ENCODE data around the gene GATA5. TPM values are rescaled to one million over a fixed set of nuclear protein-coding genes. Genes with fewer than 3 reads are reported as not detected.

GATA5 gene
- total RNA-seq, 2 experiments from 2014 or later, result not detected

DNA sequence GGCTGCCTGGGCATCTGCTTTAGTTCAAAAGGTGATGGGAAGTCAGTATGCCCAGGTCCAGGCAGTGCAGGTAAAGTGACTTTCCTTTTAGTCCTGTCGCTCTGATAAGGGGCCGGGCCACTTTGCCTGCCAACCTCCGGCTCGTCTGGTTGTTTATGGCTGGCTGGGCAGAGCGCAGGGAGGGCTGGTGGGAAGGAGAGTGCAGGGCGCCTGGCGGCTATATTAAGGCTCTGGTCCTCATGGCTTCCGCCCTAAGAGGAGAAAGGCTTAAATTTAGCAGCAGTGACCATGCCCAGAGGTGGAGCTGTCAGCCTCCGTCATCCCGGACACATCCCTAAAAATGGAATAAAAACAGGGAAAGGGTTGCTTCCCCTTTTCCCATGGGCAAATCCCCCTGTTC, 14.6 kb downstream of the GATA5 start:
- POLR2A ChIA-PET, result no interaction called here
- no peaks in the 10 kb centered on the region for H3K36me3 Mint-ChIP-seq (ENCODE audit: low read depth)
- ATAC-seq, result no peak
- no peak for TF ChIP-seq CTCF (IDR thresholded peaks at IDR 0.05)
- CTCF ChIA-PET, result no interaction called here
- H3K27me3 Mint-ChIP-seq, result peaks cover 2% of the 10 kb centered on the region
- H3K4me3 Mint-ChIP-seq, result no peak overlapping the region
- DNase-seq, result no peak
- H3K4me1 Mint-ChIP-seq (ENCODE audit: low read depth), result no peaks in the 10 kb centered on the region
- H3K9me3 Mint-ChIP-seq, result no peaks in the 10 kb centered on the region
- intact Hi-C loops (cut with micrococcal nuclease), result no loop called here
- H3K27ac Mint-ChIP-seq, result no peak overlapping the region

DNA sequence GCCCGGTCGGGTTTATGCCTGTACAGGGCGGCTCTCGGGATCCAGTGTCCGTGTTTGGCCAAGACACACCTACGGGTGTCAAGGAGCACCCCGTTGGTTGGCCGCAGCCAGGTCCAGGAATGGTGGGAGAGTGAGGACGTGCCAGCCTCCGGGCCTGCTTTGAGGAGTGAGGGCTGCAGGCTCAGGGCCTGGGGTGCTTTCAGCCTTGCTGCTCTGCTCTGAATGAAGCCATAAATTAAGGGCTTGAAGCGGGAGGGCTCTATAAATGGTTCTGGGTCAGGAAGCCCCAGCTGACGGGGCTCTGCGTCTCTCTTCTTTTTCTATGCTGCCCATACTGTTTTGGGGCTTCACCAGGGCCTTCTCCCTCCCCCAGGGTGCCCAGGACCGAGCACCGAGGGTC, 15.1 kb downstream of the GATA5 start:
- DNase-seq (no peak), ATAC-seq (no peak)
- intact Hi-C loops (cut with micrococcal nuclease), result no loop called here
- Mint-ChIP-seq H3K4me1 (ENCODE audit: low read depth) (no peaks in the 10 kb centered on the region), H3K36me3 (ENCODE audit: low read depth) (no peaks in the 10 kb centered on the region), H3K4me3 (no peak overlapping the region), H3K27ac (no peak overlapping the region), H3K9me3 (no peaks in the 10 kb centered on the region), H3K27me3 (peaks cover 3% of the 10 kb centered on the region)
- TF ChIP-seq CTCF (IDR thresholded peaks at IDR 0.05), result no peak
- CTCF ChIA-PET, result no interaction called here
- POLR2A ChIA-PET, result no interaction called here

- Mint-ChIP-seq H3K27ac (no peak overlapping the region), H3K27me3 (peaks cover 5% of the 10 kb centered on the region), H3K36me3 (ENCODE audit: low read depth) (no peaks in the 10 kb centered on the region), H3K4me3 (no peak overlapping the region), H3K9me3 (no peaks in the 10 kb centered on the region), H3K4me1 (ENCODE audit: low read depth) (no peaks in the 10 kb centered on the region)
- intact Hi-C loops (cut with micrococcal nuclease), result no loop called here
- CTCF ChIA-PET, result no interaction called here
- POLR2A ChIA-PET, result no interaction called here
- no peak for TF ChIP-seq CTCF (IDR thresholded peaks at IDR 0.05)
- ATAC-seq, result no peak
- DNase-seq, result no peak
Measured at GRCh38 chr20:62459488-62459887, 16.3 kb downstream of the GATA5 start.

DNA sequence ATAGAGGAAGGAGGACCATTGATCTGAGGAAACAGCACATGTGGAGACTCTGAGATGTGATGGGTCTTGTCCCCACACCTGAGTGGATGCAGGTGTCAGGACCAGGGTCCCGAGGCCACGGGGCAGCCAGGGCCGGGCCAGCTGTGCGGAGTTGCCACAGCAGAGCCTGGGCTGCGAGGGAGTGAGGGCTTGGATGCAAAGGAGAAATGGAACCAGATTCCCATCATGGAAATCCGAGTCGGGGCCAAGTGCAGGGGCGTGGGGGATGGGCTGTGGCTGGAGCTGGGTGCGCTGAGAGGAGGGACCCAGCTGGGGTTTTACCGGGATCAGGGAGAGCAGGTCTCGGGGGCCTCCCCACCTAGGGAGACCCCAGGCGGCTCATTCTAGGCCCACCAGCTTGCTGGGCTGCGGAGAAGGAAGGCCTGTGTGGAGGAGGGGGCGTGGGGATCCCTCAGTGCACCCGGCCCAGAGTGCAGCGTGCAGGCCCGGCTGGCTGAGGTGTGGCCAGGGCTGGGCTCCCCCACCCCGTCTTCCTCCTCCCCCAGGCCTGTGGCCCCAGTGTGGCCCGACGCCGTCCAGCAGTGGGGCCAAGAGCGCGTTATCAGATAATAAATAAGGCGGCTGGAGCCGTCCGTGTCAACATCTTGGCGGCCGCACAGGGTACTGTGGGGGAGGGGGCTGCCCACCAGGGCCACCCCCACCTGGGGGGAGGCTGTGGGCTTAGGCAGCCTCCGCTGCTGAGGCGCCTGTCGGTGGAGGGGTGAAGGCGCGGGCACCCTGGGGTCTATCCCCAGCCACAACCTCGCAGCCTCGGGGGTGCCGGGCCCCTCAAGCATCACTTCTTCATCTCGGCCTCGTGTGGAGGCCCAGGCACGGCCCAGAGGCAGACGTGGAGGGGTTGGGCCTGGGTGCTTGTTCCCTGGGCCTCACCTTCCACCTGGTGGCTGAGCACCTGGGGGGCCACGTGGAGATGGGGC, 17.2 kb downstream of the GATA5 start:
- H3K4me1 Mint-ChIP-seq (ENCODE audit: low read depth), result no peaks in the 10 kb centered on the region
- H3K9me3 Mint-ChIP-seq, result no peaks in the 10 kb centered on the region
- CTCF ChIA-PET, result no interaction called here
- ATAC-seq, result no peak
- intact Hi-C loops (cut with micrococcal nuclease), result no loop called here
- H3K27me3 Mint-ChIP-seq, result peaks cover 5% of the 10 kb centered on the region
- no peak for TF ChIP-seq CTCF (IDR thresholded peaks at IDR 0.05)
- no peak overlapping the region for H3K27ac Mint-ChIP-seq
- no peak for DNase-seq
- no peaks in the 10 kb centered on the region for H3K36me3 Mint-ChIP-seq (ENCODE audit: low read depth)
- no peak overlapping the region for H3K4me3 Mint-ChIP-seq
- POLR2A ChIA-PET, result no interaction called here

DNA sequence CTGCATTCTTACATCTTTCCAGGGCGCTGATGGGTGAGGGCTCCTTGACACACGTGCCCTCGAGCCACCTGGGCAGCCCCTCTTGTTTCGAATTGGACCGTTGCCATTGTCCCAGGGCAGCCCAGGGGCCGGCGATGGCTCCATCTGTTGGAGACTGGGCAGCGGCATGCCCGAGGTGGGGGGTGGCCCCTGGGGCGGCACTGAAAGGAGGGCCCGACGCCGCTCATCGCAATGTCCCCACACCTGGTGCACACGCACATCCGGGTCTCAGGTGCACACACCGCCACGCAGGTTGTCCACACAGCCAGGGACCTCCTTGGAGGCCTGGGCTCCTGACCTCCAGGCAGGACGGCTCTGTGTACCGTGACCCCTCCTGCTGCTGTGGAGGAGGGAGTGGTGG, 18.0 kb downstream of the GATA5 start:
- peaks cover 5% of the 10 kb centered on the region for H3K27me3 Mint-ChIP-seq
- POLR2A ChIA-PET, result no interaction called here
- DNase-seq (no peak), ATAC-seq (no peak)
- intact Hi-C loops (cut with micrococcal nuclease), result no loop called here
- no peaks in the 10 kb centered on the region for H3K9me3 Mint-ChIP-seq
- CTCF ChIA-PET, result no interaction called here
- no peaks in the 10 kb centered on the region for H3K36me3 Mint-ChIP-seq (ENCODE audit: low read depth)
- no peak overlapping the region for H3K4me3 Mint-ChIP-seq
- no peak for TF ChIP-seq CTCF (IDR thresholded peaks at IDR 0.05)
- no peaks in the 10 kb centered on the region for H3K4me1 Mint-ChIP-seq (ENCODE audit: low read depth)
- H3K27ac Mint-ChIP-seq, result no peak overlapping the region
